GM18505 (cell line): ENCODE results near the gene GPR107.

ENCODE experiments used
- ATAC-seq: cut with Tn5 transposase; IDR thresholded peaks from one replicate; pipeline ENCODE4 v1.9.1; 2021; ENCODE audit not compliant: unreplicated experiment
- POLR2A ChIP-seq: IDR thresholded peaks from 4 replicates; pipeline ENCODE4 v1.6.1; 2011; ENCODE audit warnings: borderline replicate concordance; ENCODE audit not compliant: insufficient read depth, insufficient read length; ENCODE audit errors: extremely low read depth

Gene GPR107

DNA sequence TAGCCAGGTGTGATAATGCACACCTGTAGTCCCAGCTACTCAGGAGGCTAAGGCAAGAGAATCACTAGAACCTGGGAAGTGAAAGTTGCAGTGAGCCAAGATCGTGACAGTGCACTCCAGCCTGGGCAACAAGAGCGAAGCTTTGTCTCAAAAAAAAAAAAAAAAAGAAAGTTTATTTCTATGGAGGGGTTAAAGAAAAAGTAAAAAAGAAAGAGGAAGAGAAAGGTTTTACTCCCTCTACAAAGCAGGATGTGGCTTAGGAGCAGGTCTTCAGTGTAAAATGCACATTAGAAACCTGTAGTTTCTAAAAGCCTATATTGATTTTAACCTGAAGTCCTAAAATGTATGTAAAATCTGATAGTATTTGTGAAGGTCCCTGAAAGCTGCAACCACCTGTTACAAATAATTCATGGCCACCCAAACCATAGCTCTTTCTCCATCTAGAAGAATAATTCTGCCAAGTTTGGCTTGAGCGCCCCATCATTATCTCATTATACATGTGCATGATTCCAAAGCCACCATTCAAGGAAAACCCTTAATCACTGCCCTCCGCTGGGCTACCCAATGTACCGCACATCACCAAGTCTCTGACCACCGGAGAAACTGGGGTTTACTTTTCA lies 14.1 kb upstream of the GPR107 start:
- TF ChIP-seq POLR2A: peak; percentile 43
- no peak for ATAC-seq

- no peak for TF ChIP-seq POLR2A
- ATAC-seq: no peak
These were observed 12.6 kb upstream of the GPR107 start for GRCh38 chr9:130040984-130041647.

GRCh38 chr9:130041648-130042405 lies 11.9 kb upstream of the GPR107 start:
- no peak for TF ChIP-seq POLR2A
- no peak for ATAC-seq

GRCh38 chr9:130042406-130042884 lies 11.3 kb upstream of the GPR107 start:
- no peak for TF ChIP-seq POLR2A
- peak; percentile 6 for ATAC-seq

DNA sequence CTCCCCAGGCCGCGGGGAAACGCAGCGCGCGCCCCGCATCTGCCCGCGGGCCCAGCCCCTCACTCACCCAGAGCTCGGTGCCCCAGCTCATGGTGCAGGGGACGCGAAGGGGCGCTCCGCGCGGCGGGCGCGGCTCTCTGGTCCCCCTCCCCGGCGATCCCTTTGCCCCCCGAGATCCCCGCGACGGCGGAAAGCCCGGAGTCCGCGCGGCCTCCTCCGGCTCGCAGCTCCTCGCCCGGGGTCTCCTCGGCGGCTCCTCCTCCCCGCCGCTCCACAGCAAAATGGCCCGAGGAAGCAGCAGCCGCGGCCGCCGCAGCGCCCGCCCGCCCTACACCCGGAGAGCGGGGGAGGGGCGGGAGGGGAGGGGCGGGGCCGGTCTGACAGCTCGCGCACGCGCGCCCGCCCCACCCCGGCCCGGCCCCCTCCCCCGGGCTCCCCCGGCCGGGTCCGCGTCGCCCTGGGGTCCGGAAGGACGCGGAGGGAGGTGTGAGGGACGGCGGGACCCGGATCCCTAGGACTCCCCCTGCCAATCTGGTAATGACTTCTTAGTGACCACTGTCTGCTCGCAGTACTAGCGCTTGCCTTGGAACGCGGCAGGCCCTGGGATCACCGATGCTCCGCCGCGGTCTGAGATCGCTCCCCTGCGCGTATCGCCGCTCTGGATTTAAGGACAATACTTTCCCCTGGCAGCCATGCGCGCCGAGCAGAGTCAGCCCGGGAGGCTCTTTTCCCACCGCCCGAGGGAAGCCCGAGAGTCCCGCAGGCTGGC lies 10.6 kb upstream of the GPR107 start, which contains the start of gene FNBP1:
TSS of gene FNBP1 (minus strand) at position 305 of the 769 bp plus-strand sequence. CDS start at position 91, 214 bp downstream.
- ATAC-seq: peak; percentile 34
- peak; percentile 93 for TF ChIP-seq POLR2A

- no peak for ATAC-seq
- no peak for TF ChIP-seq POLR2A
These were observed 9.8 kb upstream of the GPR107 start for GRCh38 chr9:130043654-130044623.

GRCh38 chr9:130045725-130046450 lies 7.8 kb upstream of the GPR107 start:
- TF ChIP-seq POLR2A: no peak
- ATAC-seq: no peak

DNA sequence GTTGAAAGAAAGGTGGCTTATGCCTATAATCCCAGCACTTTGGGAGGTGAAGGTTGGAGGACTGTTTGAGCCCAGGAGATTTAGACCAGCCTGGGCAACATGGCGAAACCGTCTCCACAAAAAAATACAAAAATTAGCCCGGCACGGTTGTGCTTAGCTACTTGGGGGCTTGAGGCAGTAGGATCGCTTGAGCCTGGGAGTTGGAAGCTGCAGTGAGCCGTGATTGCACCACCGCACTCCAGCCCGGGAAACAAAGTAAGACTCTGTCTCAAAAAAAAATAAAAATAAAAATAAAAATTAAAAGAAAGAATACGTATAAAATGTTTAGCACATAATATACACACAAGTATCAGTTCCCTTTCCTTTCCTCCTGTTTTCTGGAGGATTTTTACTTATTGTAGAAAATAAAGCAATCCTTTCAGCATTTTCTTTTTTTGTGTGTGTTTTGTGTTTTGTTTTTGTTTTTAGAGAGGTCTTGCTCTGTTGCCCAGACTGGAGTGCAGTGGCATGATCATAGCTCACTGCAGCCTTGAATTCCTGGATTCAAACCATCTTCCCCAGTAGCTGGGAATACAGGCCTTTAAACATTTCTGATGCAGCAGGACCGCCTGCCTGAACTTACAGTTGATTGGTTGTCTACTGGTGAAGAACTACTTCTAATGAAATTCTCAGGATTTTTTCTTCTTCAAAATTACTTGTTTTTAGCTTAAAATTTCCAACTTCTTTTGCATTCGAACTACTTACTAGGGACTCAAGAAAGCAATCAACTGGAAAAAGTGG lies 4.1 kb upstream of the GPR107 start:
- ATAC-seq: no peak
- no peak for TF ChIP-seq POLR2A

GRCh38 chr9:130050462-130050861 lies 3.2 kb upstream of the GPR107 start:
- TF ChIP-seq POLR2A: no peak
- no peak for ATAC-seq

DNA sequence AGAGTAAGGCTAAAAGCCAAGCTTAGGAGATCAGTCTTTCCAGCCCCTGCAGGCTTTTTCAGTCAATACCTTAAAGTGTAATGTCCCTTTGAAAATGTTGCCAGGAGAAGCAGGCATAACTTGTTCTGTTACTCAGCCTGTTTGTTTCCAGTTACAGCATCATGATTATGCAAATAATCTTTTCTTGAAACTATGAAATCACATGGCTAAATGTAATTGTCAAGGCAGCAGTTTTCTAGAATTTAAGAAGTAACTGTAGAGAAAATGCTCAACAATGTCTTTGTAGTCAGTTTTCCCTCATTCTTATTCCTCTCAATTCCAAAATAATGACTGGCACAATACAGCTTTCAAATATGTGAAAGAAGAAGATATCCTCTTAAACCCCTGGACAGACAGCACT lies 1.9 kb upstream of the GPR107 start:
- no peak for TF ChIP-seq POLR2A
- no peak for ATAC-seq

DNA sequence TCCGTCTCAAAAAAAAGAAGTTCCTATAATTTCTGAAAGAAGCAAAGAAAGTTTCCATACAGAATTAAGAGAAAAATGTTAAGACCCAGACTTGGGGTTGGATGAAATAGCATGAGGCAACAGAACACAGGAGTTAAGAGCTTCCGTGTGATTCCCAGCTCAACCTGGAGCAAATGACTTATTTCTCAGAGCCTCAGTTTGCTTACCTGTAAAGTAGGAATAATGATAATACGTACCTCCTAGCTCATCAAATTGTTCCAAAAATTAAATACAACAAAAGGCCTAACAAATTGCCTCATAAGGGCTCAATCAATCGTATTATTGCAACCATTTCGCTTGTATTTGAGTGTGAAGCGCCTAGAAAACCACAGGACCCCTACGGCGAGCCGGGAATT lies 600 bp upstream of the GPR107 start:
- no peak for ATAC-seq
- TF ChIP-seq POLR2A: no peak
